ENCODE measurements around the gene NRK.
A peak's percentile ranks its signal among the peaks of the same experiment; 100 is the strongest.
"Not testable (repeated sequence)": the region's sequence is repeated elsewhere in the genome, so short reads cannot be mapped to it uniquely, and the experiment has no call there.

NRK gene

DNA sequence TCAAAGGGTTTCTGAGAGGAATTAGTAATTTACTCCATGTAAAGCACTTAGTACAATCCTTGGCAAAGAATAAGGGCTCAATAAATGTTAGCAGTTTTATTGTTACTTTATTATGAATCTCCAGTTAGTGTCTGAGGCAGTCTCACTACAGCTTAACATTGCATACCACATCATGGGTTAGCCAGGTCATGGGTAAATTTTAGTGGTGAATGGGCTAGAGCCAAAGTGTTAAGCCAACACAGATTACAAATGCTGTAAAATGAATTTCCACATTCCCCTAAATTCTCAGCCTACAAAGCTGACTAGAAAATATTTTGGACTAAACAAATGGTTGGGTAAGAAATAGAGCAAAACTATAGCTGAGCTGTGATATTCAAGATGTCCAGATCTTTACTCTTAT lies 72.4 kb downstream of the NRK start:
- DNase-seq (ENCODE audit: low read depth): no peak

DNA sequence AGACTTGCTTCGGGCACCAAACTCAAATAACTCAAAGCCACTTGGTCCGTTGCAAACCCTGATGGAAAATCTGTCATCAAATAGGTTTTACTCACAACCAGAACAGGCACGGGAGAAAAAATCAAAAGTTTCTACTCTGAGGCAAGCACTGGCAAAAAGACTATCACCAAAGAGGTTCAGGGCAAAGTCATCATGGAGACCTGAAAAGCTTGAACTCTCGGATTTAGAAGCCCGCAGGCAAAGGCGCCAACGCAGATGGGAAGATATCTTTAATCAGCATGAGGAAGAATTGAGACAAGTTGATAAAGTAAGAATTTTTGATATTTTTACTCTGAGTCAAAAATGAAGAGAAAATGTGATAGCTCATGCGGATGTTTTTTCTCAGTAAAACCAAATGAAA lies 87.2 kb downstream of the NRK start:
- DNase-seq (ENCODE audit: low read depth): no peak

DNA sequence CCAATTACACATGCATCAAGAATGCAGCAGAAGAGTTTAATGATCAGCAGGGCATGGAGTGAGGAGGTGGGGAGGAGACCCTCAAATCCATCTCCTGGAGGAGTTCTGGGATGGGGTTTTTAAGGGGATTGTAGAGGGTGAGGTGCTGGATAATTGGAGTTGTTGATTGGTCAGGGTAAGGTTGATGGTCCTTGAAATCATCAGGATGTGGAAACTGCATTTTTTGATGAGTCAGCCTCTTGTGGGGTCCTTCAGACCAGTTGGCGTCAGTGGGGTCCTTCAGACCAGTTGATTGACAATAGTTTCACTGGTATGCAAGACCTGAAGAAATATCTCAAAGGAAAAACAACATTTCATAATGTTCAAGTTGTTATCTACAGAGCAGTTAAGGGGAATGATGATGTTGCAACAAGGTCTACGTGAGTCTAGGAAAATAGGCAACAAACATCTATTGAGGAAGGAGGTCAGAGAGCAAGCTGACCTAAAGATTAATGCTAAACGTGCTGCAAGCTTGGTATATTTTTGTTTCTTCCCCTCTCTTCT lies 88.3 kb downstream of the NRK start:
- DNase-seq (ENCODE audit: low read depth): no peak

DNA sequence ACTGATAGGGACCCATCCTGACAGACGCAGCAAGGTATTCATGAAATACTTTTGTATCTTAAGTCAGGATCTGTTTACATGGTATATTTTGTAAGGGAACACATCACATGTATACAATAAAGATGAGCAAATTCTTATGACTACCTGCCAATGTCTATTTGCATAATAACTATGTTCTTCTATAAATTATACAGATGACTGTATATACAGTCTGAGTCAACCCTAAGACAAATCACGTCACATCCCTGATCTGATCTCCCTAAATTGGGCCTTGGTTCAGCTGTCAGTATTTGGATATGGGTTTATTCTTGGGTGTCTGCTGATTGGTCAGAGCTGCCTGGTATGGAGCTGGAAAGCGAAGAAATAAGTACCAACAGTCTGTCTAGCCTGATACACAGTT lies 122.9 kb downstream of the NRK start:
- DNase-seq (ENCODE audit: low read depth): no peak

DNA sequence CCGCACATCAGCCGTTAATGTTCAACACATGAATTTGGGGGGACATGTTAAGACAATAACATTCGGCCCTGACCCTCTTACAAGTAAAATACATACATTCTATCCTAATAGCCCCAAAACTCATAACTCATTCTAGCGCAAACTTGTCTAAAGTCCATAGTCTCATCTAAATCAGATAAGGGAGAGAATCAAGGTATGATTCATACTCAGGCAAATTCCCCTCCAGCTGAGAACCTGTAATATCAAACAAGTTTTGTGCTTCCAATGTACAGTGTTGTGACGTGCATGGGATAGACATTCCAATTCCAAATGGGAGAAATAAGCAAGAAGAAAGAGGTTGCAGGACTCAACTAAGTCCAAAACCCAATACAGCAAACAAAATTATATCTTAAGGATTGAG lies 147.1 kb downstream of the NRK start:
- DNase-seq (ENCODE audit: low read depth): no peak

DNA sequence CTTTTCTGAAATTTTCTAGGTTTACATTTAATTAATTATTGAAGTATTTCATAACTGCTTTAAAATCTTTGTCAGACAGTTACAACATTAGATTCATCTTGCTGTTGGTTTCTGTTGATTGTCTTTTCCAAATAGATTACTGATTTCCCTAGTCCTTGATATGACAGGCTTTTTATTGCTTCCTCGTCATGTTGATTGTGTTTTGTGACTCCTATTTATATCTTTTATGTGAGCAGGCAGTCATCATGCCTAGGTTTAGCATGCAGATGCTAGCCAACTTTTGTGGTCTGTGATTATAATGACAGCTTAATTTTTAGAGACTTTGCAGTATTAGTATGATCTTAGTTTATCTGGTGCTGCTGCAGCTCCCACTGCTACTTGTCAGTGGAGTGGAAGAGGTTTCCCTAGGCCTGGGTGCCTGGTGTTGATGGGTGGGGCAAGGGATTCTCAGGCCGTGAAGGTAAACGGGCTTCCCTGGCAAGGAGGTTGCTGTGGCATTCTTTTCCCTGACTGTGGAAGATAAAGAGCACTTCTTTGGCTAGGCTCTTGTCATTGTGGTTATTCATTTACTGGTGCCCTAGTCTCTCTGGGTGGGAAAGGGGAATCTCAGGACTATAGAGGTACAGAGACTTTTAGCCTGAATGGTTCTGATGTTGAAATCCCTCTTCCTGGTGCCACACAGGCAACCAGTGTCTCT lies 150.5 kb downstream of the NRK start:
- no peak for DNase-seq (ENCODE audit: low read depth)

DNA sequence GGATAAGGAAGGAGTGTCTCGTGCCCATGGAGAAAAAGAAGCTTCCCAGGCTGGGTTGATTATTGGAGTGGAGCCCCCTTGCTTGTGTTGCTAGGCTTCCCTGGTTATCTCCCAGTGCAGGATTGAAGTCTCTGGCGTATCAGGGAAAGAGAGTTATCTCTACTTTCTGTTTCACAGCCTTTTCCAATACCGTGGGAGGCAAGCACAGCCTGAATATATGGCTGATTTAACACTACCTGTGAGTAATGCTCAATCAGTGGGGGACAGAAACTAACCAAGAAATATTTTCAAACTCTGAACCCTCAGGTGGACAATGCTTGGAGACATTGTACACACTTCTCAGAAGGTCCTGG lies 151.0 kb downstream of the NRK start:
- no peak for DNase-seq (ENCODE audit: low read depth)

DNA sequence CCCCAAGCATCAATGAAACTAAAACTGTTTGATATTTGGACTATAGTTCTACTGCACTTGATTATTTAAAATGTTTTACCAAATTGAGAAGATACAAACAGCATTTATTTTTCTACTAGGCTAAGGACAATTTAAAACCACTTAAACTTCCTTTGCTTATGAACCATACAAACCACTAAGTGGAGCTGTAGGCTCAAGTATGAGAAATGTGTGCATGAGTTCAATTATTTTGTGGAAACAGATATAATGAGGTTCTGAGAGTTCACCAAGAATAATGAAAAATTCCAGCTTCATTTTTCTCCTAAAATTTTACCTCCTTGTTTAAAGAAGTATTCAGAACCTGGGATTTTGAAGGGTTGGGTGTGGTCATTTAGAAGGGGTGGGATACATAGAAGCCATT lies 153.0 kb downstream of the NRK start:
- peak; percentile 13 for DNase-seq (ENCODE audit: low read depth)

DNA sequence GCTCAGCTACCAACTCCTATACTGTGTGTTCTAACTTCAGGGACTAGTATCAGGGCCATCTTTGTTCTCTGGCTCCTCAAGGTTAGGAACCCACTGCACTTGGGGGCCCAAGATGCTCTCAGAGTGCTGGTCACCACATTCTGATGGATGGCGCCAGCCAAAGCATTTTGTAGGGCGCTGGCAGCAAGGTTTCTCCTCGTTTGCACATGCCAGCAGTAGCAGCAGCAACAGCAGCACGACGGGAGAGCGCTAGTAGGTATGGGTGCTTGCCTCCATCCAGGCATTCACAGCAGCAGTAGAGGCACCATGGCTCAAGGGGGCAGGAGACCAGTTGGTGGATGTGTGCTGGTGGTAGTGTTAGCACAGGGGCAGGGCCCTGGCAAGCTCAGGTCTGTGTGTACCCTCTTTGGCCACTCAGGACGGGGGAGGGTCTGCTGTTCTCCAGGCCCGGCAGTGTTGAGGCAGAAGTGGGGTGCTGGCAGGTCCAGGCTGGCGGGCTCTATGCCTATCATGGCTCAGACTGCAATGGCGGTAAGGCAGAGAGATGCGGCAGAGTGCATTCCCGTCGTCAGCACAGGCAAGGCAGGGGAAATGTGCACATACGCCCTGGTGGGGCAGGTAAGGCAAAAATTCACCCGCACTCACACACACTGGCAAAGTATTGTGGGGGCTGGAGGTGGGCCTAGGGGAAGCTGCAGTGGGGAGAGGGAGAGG lies 159.6 kb downstream of the NRK start:
- DNase-seq (ENCODE audit: low read depth): no peak

DNA sequence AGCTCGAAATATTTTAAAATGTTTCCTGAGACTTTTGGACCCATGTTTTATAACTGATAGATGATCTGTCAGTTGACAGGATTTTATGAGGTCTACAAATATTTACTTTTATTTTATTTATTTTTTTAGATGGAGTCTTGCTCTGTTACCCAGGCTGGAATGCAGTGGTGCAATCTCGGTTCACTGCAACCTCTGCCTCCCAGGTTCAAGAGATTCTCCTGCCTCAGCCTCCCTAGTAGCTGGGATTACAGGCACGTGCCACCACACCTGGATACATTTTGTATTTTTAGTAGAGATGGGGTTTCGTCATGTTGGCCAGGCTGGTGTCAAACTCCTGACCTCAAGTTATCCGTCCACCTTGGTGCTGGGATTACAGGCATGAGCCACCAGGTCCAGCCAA lies 166.1 kb downstream of the NRK start:
- not testable (repeated sequence) for DNase-seq (ENCODE audit: low read depth)

DNA sequence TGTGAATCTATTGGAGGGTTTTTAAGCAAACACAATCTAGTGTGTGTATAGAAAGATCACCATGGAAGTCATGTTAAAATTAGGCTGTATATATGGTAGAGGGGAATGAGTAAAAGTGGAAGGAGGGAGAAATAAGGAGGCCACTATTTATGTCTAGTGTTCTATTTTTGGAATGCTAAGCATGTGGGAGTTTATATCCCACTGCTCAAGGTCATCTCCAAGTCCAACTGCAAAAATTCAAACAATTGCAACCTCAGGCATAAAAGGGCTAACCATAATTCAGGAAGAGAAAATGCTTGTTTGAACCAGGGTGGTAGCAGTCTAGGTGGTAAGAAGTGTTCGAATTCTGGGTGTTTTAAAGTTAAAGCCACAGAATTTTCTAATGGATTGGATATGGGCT lies 177.0 kb downstream of the NRK start:
- DNase-seq (ENCODE audit: low read depth): no peak

DNA sequence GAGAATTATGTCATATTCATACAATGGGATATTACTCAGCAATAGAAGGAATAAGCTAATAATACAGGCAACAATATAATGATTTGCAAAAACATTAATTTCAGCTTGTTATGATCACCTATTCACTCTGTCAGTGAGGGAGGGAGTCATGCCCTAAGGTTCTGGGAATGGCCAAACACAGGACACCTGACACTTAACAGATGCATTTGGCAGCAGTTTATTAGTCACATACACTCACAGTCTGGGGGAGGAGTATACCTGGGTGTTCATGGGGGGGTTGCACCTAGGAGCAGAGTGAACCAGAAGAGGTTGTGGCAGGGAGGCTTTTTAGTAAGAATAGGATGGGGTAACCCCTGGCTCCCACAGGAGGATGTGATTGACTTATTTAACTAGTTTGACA lies 177.9 kb downstream of the NRK start:
- no peak for DNase-seq (ENCODE audit: low read depth)

DNA sequence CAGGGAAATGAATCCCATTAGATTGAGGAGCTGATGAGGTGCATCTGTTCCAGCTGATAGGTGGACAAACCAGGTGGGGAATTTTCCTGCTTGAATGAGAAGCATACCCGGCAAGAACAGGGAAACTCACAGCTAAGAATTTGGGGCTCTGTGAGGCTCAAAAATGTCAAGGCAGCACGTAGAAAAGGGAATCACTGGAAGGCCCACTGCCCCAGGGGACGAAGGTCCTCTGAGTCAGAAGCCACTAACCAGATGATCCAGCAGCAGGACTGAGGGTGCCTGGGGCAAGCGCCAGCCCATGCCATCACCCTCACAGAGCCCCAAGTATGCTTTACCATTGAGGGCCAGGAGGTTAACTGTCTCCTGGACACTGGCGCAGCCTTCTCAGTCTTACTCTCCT lies 178.3 kb downstream of the NRK start:
- DNase-seq (ENCODE audit: low read depth): not testable (repeated sequence)

DNA sequence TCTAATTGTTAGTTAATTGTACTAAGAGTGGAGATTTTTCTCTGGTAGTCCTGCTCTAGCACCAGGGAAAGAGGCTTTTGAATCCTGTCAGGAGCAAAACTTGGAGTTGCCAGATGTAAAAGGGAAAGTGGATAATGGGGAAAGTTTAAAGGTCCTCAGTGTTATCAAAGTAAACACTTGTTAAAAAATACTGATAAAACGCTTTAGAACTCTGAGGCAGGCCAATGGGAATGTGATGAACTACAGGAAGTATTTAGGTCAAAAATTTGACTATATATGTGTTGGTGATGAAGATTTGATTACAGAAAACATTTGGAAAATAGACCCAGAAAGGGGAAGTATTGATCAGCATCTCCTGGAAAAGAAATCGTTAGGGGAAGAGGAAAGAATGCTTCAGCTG lies 183.3 kb downstream of the NRK start:
- DNase-seq (ENCODE audit: low read depth): no peak

DNA sequence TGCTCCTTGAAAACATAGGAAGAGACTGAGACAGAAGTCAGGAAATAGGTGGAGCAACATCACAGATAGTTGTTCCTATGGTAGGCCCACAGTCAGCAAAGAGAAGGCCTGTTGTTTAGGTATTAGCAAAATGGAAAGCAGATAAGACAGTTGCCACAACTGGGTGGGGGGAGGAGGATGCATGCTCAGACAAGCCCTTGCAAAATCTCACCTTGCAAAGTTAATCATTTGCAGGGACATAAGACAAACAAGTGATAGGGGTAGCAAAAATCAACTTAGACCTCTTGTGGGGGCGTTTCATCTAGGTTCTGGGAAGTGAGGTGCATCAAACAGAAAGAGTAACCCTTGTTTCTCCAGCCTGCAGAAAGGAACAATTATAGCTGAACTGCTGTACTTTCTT lies 185.5 kb downstream of the NRK start:
- no peak for DNase-seq (ENCODE audit: low read depth)

Measured in fibroblast of the conjunctiva (primary cell).